ENCODE data around the gene GPRC5C. TPM values are rescaled to one million over a fixed set of nuclear protein-coding genes. Genes with fewer than 3 reads are reported as not detected.

GPRC5C gene
- polyA plus RNA-seq, 1 experiment: 0.33 TPM

- TF ChIP-seq, protein P1, sequence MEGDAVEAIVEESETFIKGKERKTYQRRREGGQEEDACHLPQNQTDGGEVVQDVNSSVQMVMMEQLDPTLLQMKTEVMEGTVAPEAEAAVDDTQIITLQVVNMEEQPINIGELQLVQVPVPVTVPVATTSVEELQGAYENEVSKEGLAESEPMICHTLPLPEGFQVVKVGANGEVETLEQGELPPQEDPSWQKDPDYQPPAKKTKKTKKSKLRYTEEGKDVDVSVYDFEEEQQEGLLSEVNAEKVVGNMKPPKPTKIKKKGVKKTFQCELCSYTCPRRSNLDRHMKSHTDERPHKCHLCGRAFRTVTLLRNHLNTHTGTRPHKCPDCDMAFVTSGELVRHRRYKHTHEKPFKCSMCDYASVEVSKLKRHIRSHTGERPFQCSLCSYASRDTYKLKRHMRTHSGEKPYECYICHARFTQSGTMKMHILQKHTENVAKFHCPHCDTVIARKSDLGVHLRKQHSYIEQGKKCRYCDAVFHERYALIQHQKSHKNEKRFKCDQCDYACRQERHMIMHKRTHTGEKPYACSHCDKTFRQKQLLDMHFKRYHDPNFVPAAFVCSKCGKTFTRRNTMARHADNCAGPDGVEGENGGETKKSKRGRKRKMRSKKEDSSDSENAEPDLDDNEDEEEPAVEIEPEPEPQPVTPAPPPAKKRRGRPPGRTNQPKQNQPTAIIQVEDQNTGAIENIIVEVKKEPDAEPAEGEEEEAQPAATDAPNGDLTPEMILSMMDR (IDR thresholded peaks at IDR 0.05; ENCODE audit: insufficient read depth, low read depth, low read length): no peak
- CTCF ChIA-PET: no interaction called here
- Histone ChIP-seq H3K4me3 (ENCODE audit: low read depth, low read length) (no peak overlapping the region), H3K36me3 (ENCODE audit: control insufficient read depth, insufficient read depth, low read length) (no peaks in the 10 kb centered on the region), H3K27me3 (ENCODE audit: control insufficient read depth, insufficient read depth, low read length) (no peaks in the 10 kb centered on the region)
- POLR2A ChIA-PET: no interaction called here
- no peak for DNase-seq (ENCODE audit: low read depth)
Measured at GRCh38 chr17:74413491-74413890, 18.4 kb upstream of the GPRC5C start.

DNA sequence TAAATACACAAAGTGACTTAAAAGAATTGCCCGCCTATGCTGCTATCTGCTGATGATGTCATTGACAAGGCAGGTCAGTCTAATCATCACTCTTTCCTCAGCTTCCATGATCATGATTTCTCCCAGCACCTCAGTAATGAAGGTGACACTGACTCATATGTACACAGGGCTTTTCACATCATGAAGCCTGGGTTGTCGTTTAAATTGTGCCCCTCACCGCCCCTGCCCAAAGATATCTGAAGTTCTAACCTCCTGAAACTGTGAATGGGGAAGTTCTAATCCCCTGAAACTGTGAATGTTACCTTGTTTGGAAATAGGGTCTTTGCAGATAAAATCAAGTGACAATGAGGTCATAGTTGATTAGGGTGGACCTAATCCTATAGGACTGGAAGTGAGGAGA is 17.4 kb upstream of the GPRC5C start:
- no peaks in the 10 kb centered on the region for H3K27me3 ChIP-seq (ENCODE audit: control insufficient read depth, insufficient read depth, low read length)
- TF ChIP-seq, protein P1 (IDR thresholded peaks at IDR 0.05; ENCODE audit: insufficient read depth, low read depth, low read length): no peak
- DNase-seq (ENCODE audit: low read depth): no peak
- H3K36me3 ChIP-seq (ENCODE audit: control insufficient read depth, insufficient read depth, low read length): no peaks in the 10 kb centered on the region
- ChIA-PET POLR2A (no interaction called here), CTCF (no interaction called here)
- no peak overlapping the region for H3K4me3 ChIP-seq (ENCODE audit: low read depth, low read length)

GRCh38 chr17:74415608-74416396 is 16.1 kb upstream of the GPRC5C start:
- TF ChIP-seq, protein P1 (IDR thresholded peaks at IDR 0.05; ENCODE audit: insufficient read depth, low read depth, low read length): no peak
- ChIA-PET POLR2A (no interaction called here), CTCF (interaction anchor here (1.4 kb wide), 1 partner anchor 47 kb away, joined by 4 read pairs; no protein-coding TSS in a partner anchor)
- Histone ChIP-seq H3K36me3 (ENCODE audit: control insufficient read depth, insufficient read depth, low read length) (no peaks in the 10 kb centered on the region), H3K27me3 (ENCODE audit: control insufficient read depth, insufficient read depth, low read length) (no peaks in the 10 kb centered on the region), H3K4me3 (ENCODE audit: low read depth, low read length) (no peak overlapping the region)
- DNase-seq (ENCODE audit: low read depth): no peak

DNA sequence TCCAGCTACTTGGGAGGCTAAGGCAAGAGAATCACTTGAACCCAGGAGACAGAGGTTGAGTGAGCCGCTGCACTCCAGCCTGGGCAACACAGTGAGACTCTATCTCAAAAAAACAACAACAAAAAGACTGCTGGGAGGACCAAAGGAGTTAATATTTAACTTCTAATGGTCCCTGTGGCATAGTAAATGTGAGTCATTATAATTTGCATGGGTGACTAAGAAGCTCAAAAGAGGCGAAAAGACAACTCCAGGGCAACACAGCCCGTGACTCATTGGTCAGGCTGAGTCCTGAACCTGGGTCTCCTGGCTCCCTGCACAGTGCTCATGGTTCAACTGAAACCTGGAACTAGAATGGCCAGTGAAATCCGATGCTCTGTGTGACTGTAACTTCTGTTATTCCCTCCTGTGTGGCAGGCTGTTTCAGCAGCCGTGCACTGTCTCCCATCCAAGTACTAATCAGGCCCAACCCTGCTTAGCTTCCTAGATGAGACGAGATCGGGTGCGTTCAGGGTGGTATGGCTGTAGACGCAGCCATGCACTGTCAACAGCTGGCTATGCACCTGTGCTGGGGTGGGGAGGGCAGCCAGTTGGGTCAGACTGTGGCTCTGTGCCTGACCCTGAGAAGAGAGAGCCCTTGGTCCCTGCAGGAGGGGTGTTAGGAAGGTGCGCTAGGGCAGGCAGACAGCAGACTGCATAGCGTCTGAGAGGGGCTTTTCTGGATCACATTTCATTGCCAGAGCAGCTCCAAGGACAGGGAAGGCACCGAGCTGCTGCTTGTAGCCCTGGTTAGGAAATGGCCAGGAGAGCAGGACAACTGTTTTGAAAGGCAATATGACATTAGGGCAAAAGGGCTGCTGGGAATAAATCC is 14.5 kb upstream of the GPRC5C start:
- ChIA-PET POLR2A (no interaction called here), CTCF (interaction anchor here (1.4 to 1.5 kb wide), 2 partner anchors 40 to 49 kb away, joined by 4 read pairs; no protein-coding TSS in a partner anchor)
- no peak for DNase-seq (ENCODE audit: low read depth)
- TF ChIP-seq, protein P1 (IDR thresholded peaks at IDR 0.05; ENCODE audit: insufficient read depth, low read depth, low read length): no peak
- H3K4me3 ChIP-seq (ENCODE audit: low read depth, low read length): no peak overlapping the region
- H3K36me3 ChIP-seq (ENCODE audit: control insufficient read depth, insufficient read depth, low read length): no peaks in the 10 kb centered on the region
- no peaks in the 10 kb centered on the region for H3K27me3 ChIP-seq (ENCODE audit: control insufficient read depth, insufficient read depth, low read length)

DNA sequence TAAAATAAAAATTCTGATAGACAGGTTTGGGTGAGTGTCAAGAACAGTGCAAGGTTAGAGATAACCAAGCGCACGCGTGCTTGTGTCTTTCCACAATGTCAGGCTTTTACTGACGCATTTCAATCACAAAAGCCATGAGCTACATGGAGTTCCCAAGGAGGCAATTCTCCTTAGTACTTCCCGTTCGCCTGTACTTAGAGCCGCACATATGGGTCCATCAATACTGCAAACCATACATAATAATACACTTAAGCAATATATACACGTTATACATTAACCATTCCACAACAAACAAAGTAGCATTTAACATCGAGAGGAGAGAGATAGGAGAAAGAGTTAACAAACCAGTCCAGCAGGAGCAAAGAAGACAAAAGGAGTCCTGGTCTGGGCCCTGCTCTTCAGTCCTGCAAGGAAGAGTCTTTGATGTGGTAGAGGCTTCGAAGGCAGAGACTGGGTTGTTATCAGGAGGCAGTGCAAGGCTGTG is 11.9 kb upstream of the GPRC5C start:
- ChIA-PET CTCF (no interaction called here), POLR2A (no interaction called here)
- no peaks in the 10 kb centered on the region for H3K27me3 ChIP-seq (ENCODE audit: control insufficient read depth, insufficient read depth, low read length)
- TF ChIP-seq, protein P1 (IDR thresholded peaks at IDR 0.05; ENCODE audit: insufficient read depth, low read depth, low read length): no peak
- DNase-seq (ENCODE audit: low read depth): no peak
- H3K4me3 ChIP-seq (ENCODE audit: low read depth, low read length): no peak overlapping the region
- no peaks in the 10 kb centered on the region for H3K36me3 ChIP-seq (ENCODE audit: control insufficient read depth, insufficient read depth, low read length)
